Loucy (cell line): ENCODE measurements around the gene NRIP3.

ENCODE experiments used
- H2AFZ ChIP-seq: fragments of 200-600 bp; sonication (generic); 2 replicates; pipeline ENCODE4 v1.6.0; 2016; ENCODE audit warnings: antibody characterized with exemption, mild to moderate bottlenecking, low read length, moderate library complexity
- H3F3A ChIP-seq: fragments of 200-600 bp; 2 replicates; pipeline ENCODE4 v1.6.0; 2016; ENCODE audit warnings: antibody characterized with exemption, low read depth, mild to moderate bottlenecking
- H3K27me3 ChIP-seq: fragments of 200-600 bp; sonication (generic); 2 replicates; pipeline ENCODE4 v1.6.1; 2014; ENCODE audit warnings: low read length, mild to moderate bottlenecking; ENCODE audit not compliant: insufficient read depth, poor library complexity, severe bottlenecking
- H3K36me3 ChIP-seq: fragments of 200-600 bp; sonication (generic); 2 replicates; pipeline ENCODE4 v1.6.1; 2016; ENCODE audit warnings: low read length; ENCODE audit not compliant: insufficient read depth
- H3K4me1 ChIP-seq: fragments of 200-600 bp; sonication (generic); 2 replicates; pipeline ENCODE4 v1.5.1; 2014; ENCODE audit warnings: low read length, mild to moderate bottlenecking; ENCODE audit not compliant: insufficient read depth, poor library complexity, severe bottlenecking
- H3K4me2 ChIP-seq: fragments of 200-600 bp; sonication (generic); 2 replicates; pipeline ENCODE4 v1.6.0; 2014; ENCODE audit warnings: antibody characterized with exemption, low read length, low read depth, mild to moderate bottlenecking; ENCODE audit not compliant: poor library complexity, severe bottlenecking
- H3K4me3 ChIP-seq: fragments of 200-600 bp; sonication (generic); 2 replicates; pipeline ENCODE4 v1.5.1; 2014; ENCODE audit warnings: low read length, mild to moderate bottlenecking, mixed read lengths; ENCODE audit not compliant: poor library complexity, severe bottlenecking
- H3K79me2 ChIP-seq: fragments of 200-600 bp; sonication (generic); 2 replicates; pipeline ENCODE4 v1.6.1; 2014; ENCODE audit warnings: low read length; ENCODE audit not compliant: insufficient read depth
- H3K9ac ChIP-seq: fragments of 200-600 bp; sonication (generic); 2 replicates; pipeline ENCODE4 v1.6.0; 2014; ENCODE audit warnings: mild to moderate bottlenecking, low read depth, low read length, moderate library complexity; ENCODE audit not compliant: poor library complexity, severe bottlenecking
- H3K9me2 ChIP-seq: fragments of 200-600 bp; sonication (generic); replicated peaks from 2 replicates; pipeline ENCODE4 v1.6.1; 2016; ENCODE audit warnings: low read depth, low read length, mixed read lengths
- H3K9me3 ChIP-seq: fragments of 200-600 bp; sonication (generic); 2 replicates; pipeline ENCODE4 v1.6.1; 2014; ENCODE audit warnings: mild to moderate bottlenecking, antibody characterized with exemption, low read length, low read depth; ENCODE audit not compliant: insufficient read depth
- H4K20me1 ChIP-seq: fragments of 200-600 bp; sonication (generic); 2 replicates; pipeline ENCODE4 v1.6.0; 2014; ENCODE audit warnings: antibody characterized with exemption, low read length, mild to moderate bottlenecking; ENCODE audit not compliant: insufficient read depth, poor library complexity, severe bottlenecking
- EZH2phosphoT487 ChIP-seq: fragments of 200-600 bp; IDR thresholded peaks from 2 replicates; pipeline ENCODE4 v1.6.1; 2018; ENCODE audit warnings: antibody characterized with exemption, mild to moderate bottlenecking, moderate library complexity, borderline replicate concordance
- TF ChIP-seq, protein P1 (sequence below): fragments of 200-600 bp; sonication (generic); conservative IDR thresholded peaks from 2 replicates; pipeline ENCODE4 v1.5.1; 2014; ENCODE audit warnings: mild to moderate bottlenecking, antibody characterized with exemption, low read length

Gene NRIP3

DNA sequence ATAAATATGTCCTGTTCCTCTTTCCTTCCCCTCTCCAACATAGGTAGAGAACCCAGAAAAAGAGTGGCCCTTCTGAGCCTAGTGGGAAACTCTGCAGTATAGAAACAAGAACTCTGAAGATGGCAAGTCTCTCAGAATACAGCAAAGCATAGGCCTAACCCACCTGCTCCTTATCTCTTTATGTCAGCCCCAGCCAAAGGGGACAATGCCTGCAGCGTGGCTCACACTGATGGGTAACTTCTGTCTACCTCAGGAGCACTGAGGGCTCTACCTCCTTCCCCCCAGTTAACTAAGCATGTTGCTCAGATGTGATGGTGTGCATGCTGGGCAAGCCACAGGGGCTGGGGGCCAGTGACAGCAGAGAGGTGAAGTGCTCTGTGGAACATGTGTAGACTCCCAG is 4.9 kb upstream of the NRIP3 start:
- H4K20me1 ChIP-seq = no peaks in the 10 kb centered on the region

DNA sequence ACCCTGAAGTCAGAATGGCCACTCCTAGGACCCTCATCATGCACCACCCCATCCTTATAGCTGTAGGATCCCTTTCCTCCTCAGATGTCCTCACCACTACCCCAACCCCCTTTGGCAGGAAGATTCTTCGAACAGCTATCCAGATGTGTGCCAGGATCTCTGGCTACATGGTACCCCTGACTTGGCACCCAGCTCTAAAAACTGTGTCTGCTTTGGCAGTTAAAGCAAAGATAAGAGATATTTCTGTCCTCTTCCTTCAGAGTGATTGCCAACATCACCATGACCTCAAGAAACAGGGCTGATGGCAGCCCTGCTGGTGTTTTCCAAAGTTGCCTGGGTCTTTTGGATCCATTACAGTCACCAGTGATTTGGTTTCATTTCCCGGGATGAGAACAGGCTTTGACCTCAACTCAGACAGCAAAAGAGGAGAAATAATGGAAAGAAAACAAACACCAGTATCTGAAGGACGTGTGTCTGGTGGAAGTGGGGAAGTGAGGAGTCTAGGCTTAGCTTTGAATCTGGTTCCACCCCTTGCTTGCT is 4.3 kb upstream of the NRIP3 start:
- Histone ChIP-seq H3K9me2 (no peaks in the 10 kb centered on the region), H4K20me1 (no peaks in the 10 kb centered on the region), H3K4me2 (no peak overlapping the region), H3K9me3 (no peaks in the 10 kb centered on the region), H3K9ac (no peak overlapping the region), H3K27me3 (no peaks in the 10 kb centered on the region), H3K79me2 (no peaks in the 10 kb centered on the region), H3K4me3 (no peak overlapping the region), H3K36me3 (no peaks in the 10 kb centered on the region), H3F3A (no peaks in the 10 kb centered on the region), H3K4me1 (no peaks in the 10 kb centered on the region), H2AFZ (no peak overlapping the region)
- no peak for TF ChIP-seq EZH2phosphoT487
- TF ChIP-seq, protein P1, sequence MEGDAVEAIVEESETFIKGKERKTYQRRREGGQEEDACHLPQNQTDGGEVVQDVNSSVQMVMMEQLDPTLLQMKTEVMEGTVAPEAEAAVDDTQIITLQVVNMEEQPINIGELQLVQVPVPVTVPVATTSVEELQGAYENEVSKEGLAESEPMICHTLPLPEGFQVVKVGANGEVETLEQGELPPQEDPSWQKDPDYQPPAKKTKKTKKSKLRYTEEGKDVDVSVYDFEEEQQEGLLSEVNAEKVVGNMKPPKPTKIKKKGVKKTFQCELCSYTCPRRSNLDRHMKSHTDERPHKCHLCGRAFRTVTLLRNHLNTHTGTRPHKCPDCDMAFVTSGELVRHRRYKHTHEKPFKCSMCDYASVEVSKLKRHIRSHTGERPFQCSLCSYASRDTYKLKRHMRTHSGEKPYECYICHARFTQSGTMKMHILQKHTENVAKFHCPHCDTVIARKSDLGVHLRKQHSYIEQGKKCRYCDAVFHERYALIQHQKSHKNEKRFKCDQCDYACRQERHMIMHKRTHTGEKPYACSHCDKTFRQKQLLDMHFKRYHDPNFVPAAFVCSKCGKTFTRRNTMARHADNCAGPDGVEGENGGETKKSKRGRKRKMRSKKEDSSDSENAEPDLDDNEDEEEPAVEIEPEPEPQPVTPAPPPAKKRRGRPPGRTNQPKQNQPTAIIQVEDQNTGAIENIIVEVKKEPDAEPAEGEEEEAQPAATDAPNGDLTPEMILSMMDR = no peak

More for the DNA sequence above, 4.9 kb upstream of the NRIP3 start:
- Histone ChIP-seq H3K9me3 (no peaks in the 10 kb centered on the region), H3F3A (no peaks in the 10 kb centered on the region), H2AFZ (no peak overlapping the region), H3K4me1 (no peaks in the 10 kb centered on the region), H3K9ac (no peak overlapping the region), H3K4me2 (no peak overlapping the region), H3K4me3 (no peak overlapping the region), H3K79me2 (no peaks in the 10 kb centered on the region), H3K27me3 (no peaks in the 10 kb centered on the region), H3K9me2 (no peaks in the 10 kb centered on the region), H3K36me3 (no peaks in the 10 kb centered on the region)
- TF ChIP-seq EZH2phosphoT487 = no peak
- TF ChIP-seq, protein P1 = no peak

DNA sequence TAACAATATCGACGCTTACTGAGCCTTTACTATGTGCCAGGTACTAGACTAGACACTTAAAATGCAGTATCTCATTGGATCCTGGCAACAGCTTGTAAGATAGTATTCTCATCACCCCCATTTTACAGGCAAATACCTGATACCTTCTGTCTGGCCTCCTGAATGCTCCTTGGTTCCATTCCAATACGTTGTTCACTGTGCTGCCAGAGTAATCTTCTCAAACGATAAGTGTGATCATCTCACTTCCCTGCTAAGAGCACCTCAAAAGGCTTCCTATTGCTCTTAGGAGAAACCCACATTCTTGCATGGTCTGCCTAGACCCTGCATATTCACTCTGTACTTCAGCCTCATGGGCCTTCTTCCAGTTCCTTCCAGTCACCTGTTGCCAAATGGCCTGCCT is 1.3 kb upstream of the NRIP3 start:
- H3K4me2 ChIP-seq = no peak overlapping the region
- TF ChIP-seq, protein P1 = no peak
- no peak for TF ChIP-seq EZH2phosphoT487
- no peak overlapping the region for H2AFZ ChIP-seq
- no peaks in the 10 kb centered on the region for H3F3A ChIP-seq
- H3K36me3 ChIP-seq = no peaks in the 10 kb centered on the region
- H3K4me3 ChIP-seq = no peak overlapping the region
- H3K4me1 ChIP-seq = no peaks in the 10 kb centered on the region
- no peaks in the 10 kb centered on the region for H3K27me3 ChIP-seq
- H3K79me2 ChIP-seq = no peaks in the 10 kb centered on the region
- H4K20me1 ChIP-seq = no peaks in the 10 kb centered on the region
- no peaks in the 10 kb centered on the region for H3K9me3 ChIP-seq
- no peak overlapping the region for H3K9ac ChIP-seq
- no peaks in the 10 kb centered on the region for H3K9me2 ChIP-seq
